T-helper 1 cell treated with Interleukin-12 subunit alpha and Interleukin-12 subunit beta and Interleukin-4 antibody, amounts not matched to agents 30 ng/mL and 1 ng/mL, for 36 hours (primary cell): ENCODE results near the gene WDTC1. TPM values are rescaled to one million over a fixed set of nuclear protein-coding genes. Genes with fewer than 3 reads are reported as not detected.
"Not testable (repeated sequence)": the region's sequence is repeated elsewhere in the genome, so short reads cannot be mapped to it uniquely, and the experiment has no call there.

Experiments used
- intact Hi-C: fragments of 100-400 bp; cut with micrococcal nuclease; formaldehyde crosslinking; loops from one replicate; pipeline ENCODE4 v1.15.1; 2024
- total RNA-seq: library from RNA; stranded (reverse); gene quantifications from 2 replicates; pipeline ENCODE4 v1.2.3, GENCODE V29; 2022

Gene WDTC1
- total RNA-seq, 1 donor from 2014 or later, result 31.6 TPM

GRCh38 chr1:27246194-27246593, 11.8 kb downstream of the WDTC1 start:
- intact Hi-C loops, result no loop called here

DNA sequence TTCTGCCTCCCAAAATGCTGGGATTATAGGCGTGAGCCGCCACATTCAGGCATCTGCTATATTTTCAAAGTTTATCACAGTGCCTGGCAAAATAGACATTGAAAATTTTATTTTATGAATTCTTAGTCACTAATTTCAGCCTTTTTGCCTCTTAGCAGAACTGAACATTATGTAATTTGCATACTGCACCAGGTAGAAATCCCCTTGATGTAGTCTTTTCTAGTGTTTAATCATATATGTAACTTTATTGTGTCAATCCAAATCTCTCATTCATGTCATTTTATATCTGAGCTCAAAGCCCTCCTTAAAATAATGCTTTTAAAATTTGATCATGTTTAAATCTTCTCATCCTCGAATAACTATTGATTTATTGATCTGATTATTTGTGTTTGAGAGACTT, 19.2 kb downstream of the WDTC1 start:
- intact Hi-C loops, result no loop called here

- intact Hi-C loops, result no loop called here
Measured at GRCh38 chr1:27255136-27255535, 20.7 kb downstream of the WDTC1 start.

DNA sequence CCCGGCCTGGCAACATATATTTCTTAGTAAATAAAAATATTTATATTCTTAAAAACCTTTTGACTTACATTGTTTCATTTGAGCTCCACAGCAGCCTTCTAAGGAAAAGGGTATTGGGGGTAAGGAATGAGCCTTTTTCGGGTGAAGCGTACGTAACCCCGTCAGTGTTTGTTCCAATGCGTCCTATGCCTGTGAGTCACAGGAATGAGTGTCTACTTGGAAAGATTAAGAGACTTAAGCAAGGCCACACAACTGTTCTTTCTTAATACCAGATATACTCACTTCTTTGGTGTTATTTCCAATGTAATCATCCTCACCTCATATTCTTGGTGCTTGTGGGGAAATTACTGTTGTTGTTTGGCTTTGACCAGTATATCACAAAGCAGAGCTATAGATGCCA, 22.7 kb downstream of the WDTC1 start:
- intact Hi-C loops, result no loop called here

- intact Hi-C loops, result no loop called here
Measured at GRCh38 chr1:27258598-27258997, 24.2 kb downstream of the WDTC1 start.

GRCh38 chr1:27267153-27267552, 32.7 kb downstream of the WDTC1 start:
- intact Hi-C loops, result no loop called here

GRCh38 chr1:27269276-27269675, 34.8 kb downstream of the WDTC1 start:
- intact Hi-C loops, result no loop called here

GRCh38 chr1:27274204-27274603, 39.8 kb downstream of the WDTC1 start:
- intact Hi-C loops, result no loop called here

- intact Hi-C loops, result no loop called here
Measured at GRCh38 chr1:27275696-27276095, 41.3 kb downstream of the WDTC1 start.

DNA sequence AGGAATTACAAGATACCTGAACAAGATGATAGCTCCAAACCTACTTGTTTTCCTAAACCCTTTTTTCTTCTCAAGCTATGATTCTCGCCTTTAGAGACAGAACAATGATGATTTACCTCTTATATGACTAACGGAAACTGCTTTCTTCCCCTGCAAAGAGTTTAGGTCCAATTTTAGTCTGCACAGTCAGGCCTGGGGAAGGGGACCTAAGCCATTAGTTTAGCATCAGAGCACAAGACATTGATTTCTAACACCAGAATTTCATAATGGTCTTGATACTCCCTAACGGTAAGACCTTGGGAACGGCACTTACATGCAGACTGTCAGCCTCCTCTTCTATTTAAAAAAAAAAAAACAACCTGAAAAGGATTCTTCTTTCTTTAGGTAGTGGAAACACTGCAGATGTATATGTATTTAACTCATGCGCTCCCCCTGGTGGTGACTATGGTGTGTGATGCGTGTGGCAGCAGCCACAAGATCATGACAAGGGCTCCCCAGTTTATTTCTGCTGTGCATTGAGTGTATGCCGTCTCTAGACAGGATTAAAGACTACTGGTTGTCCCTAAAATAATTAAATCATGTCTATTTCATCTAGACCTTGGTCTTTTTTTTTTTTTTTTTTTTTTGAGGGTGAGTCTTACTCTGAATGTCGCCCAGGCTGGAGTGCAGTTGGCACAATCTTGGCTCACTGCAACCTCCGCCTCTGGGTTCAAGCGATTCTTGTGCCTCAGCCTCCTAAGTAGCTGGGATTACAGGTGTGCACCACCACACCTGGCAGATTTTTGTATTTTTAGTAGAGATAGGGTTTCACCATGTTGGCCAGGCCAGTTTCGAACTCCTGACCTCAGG, 50.2 kb downstream of the WDTC1 start:
- intact Hi-C loops, result loop anchor here (1.0 to 2.0 kb wide), 4 partner anchors 86 to 240 kb away; no protein-coding TSS in a partner anchor

- intact Hi-C loops, result loop anchor here (2.0 kb wide), 1 partner anchor 172 kb away; no protein-coding TSS in a partner anchor
Measured at GRCh38 chr1:27285274-27285660, 50.8 kb downstream of the WDTC1 start.

DNA sequence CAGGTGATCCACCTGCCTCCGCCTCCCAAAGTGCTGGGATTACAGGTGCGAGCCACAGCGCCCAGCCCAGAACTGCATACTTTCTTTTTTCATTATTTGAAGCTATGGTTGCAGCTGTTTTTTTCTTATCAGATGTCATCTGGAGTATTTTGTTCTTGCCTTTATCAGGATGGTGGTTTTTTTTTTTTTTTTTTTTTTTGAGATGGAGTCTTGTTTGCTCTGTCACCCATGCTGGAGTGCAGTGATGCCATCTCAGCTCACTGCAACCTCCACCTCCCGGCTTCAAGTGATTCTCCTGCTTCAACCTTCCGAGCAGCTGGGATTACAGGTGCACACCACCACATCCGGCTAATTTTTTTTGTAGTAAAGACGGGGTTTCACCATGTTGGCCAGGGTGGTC, 51.4 kb downstream of the WDTC1 start:
- intact Hi-C loops, result loop anchor here (2.0 kb wide), 1 partner anchor 173 kb away; no protein-coding TSS in a partner anchor

DNA sequence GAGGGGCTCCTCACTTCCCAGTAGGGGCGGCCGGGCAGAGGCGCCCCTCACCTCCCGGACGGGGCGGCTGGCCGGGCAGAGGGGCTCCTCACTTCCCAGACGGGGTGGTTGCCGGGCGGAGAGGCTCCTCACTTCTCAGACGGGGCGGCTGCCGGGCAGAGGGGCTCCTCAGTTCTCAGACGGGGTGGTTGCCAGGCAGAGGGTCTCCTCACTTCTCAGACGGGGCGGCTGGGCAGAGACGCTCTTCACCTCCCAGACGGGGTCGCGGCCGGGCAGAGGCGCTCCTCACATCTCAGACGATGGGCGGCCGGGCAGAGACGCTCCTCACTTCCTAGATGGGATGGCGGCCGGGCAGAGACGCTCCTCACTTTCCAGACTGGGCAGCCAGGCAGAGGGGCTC, 54.7 kb downstream of the WDTC1 start:
- intact Hi-C loops, result not testable (repeated sequence)

- intact Hi-C loops, result no loop called here
Measured at GRCh38 chr1:27290581-27290980, 56.1 kb downstream of the WDTC1 start.

DNA sequence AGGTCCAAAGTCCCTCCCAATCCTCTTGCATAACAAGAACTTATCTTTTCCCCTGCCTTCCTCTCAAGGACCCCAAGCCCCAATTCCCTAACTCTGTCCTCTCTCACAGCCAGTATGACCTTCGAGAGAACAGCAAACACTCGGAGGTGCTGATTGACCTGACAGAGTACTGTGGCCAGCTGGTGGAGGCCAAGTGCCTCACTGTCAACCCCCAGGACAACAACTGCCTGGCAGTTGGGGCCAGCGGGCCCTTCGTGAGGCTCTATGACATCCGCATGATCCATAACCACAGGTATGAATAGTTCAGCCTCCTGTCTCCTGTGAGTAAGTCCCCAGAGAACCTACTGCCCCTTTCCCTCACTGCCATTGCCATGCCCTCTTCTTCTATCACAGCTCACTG, 57.7 kb downstream of the WDTC1 start:
- intact Hi-C loops, result no loop called here

GRCh38 chr1:27293915-27294314, 59.5 kb downstream of the WDTC1 start:
- intact Hi-C loops, result no loop called here

- intact Hi-C loops, result loop anchor here (1.0 kb wide), 1 partner anchor 98 kb away; no protein-coding TSS in a partner anchor
Measured at GRCh38 chr1:27296773-27297291, 62.4 kb downstream of the WDTC1 start.

DNA sequence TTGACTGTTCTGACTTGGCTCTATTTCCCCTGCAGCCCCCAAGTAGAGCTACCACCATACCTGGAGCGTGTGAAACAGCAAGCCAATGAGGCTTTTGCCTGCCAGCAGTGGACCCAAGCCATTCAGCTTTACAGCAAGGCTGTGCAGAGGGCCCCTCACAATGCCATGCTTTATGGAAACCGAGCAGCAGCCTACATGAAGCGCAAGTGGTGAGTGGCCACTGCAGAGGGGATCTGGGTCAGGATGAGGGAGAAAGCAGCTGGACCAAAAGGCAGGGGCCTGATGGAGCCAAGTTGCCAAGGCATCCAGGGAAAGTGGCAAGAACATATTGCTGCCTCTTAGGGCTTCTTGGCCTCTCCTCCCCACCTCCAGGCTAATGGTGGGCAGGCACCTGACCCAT, 63.5 kb downstream of the WDTC1 start:
- intact Hi-C loops, result no loop called here

- intact Hi-C loops, result no loop called here
Measured at GRCh38 chr1:27298632-27299384, 64.4 kb downstream of the WDTC1 start.

DNA sequence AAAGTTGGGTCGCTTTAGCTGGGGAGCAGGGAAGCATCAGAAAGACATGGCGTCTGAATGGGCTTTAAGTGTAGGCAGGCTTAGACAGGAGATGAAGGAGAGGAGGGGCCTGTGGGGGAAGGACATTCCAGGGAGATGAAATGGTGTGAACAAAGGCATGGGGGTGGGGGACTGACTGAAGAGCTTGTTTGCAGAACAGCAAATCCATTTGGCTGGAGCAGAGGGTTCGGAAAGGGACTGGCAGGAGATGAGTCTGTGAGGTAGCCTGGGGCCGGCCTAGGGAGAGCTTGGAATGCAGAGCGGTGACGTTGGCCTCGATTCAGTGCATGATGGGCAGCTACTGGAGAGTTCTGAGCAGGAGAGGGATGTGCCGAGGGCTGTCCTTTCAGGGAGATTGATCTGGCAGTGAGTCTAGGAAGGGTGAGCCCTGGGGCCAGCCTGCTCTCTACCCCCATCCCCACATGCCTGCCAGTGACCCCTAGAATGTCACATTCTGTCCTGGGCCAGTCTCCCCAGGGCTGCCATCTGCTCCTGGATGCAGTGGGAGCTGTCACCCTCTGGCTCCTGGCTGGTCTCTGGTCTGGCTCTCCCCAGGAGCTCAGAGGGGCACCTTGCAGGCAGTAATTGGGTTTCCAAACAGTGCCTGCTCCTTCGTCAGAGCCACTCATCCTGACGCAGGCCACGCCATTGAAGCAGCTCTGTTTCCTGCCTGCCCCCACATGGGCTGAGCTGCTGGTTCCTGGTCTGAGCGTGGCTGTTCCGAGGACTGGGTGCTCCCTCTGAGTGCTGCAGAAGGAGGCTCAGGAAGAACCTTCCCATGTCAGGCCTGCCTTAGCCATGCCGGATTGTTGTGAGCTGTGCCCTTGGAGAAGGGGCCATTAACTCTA, 65.2 kb downstream of the WDTC1 start:
- intact Hi-C loops, result loop anchor here (2.0 kb wide), 3 partner anchors 43 to 363 kb away; partner anchors contain the start of gene SYTL1
